Uterus (tissue), 4 donors: ENCODE measurements around the gene CYP26C1. TPM values are rescaled to one million over a fixed set of nuclear protein-coding genes. Genes with fewer than 3 reads are reported as not detected.

ENCODE experiments used
- DNase-seq, 2 donors: peaks; one replicate each; pipeline ENCODE4 v3.0.0-alpha.2; 2019 to 2020
- H3K27ac ChIP-seq, 2 donors: fragments of 200-600 bp; sonication (generic); 1 replicate in 1 of 2; 2 replicates in 1 of 2; pipeline ENCODE4 v1.5.1; 2016 to 2018
- H3K27me3 ChIP-seq, 2 donors: fragments of 200-600 bp; sonication (generic); one replicate each; pipeline ENCODE4 v1.5.1; 2018 to 2019; ENCODE audit warnings: control low read depth in 1 of 2
- H3K36me3 ChIP-seq, 2 donors: fragments of 200-600 bp; sonication (generic); one replicate each; pipeline ENCODE4 v1.5.1; 2019; ENCODE audit warnings: control low read depth in 1 of 2
- H3K4me1 ChIP-seq, 2 donors: fragments of 200-600 bp; sonication (generic); one replicate each; pipeline ENCODE4 v1.5.1; 2018 to 2019; ENCODE audit warnings: control low read depth in 1 of 2
- H3K4me3 ChIP-seq, 2 donors: fragments of 200-600 bp; sonication (generic); 1 replicate in 1 of 2; 2 replicates in 1 of 2; pipeline ENCODE4 v1.5.1; 2018 to 2019; ENCODE audit warnings: mild to moderate bottlenecking in 1 of 2
- H3K9me3 ChIP-seq, 2 donors: fragments of 200-600 bp; sonication (generic); one replicate each; pipeline ENCODE4 v1.5.1; 2019; ENCODE audit warnings: control low read depth in 1 of 2
- CTCF ChIP-seq, 4 experiments: fragments of 200-600 bp in 2 of 4; fragments of 450-650 bp in 2 of 4; sonication (generic) in 2 of 4; IDR thresholded peaks; one replicate each; pipeline ENCODE4 v1.5.1; 2016 to 2019; ENCODE audit warnings: antibody characterized with exemption in 4 of 4, mild to moderate bottlenecking in 2 of 4, moderate library complexity in 1 of 4
- POLR2A ChIP-seq, 2 donors: fragments of 450-650 bp; IDR thresholded peaks; one replicate each; pipeline ENCODE4 v1.6.1; 2016; ENCODE audit warnings: antibody characterized with exemption in 2 of 2, mild to moderate bottlenecking in 1 of 2, moderate library complexity in 1 of 2
- intact Hi-C: fragments of 100-400 bp; cut with DNase I; formaldehyde crosslinking; loops from one replicate; pipeline ENCODE4 v1.15.1; 2023; ENCODE audit warnings: low total_unique reads
- total RNA-seq, 4 donors: library from RNA; depleted of rRNA in 3 of 4; stranded (reverse); fragments of >200 nt in 3 of 4; gene quantifications; one replicate each; pipeline versions ENCODE4 v1.1.0 to v1.2.4, GENCODE V29; 2014 to 2023
- donor health status: DM: yes; HTN: yes; CAD: no.

CYP26C1 gene
- total RNA-seq, 4 donors from 2014 or later, result 0.15 to 0.41 TPM; not detected in 2

GRCh38 chr10:93113042-93113441 lies 52.4 kb downstream of the CYP26C1 start:
- Histone ChIP-seq H3K27me3 (no peaks in the 10 kb centered on the region), H3K4me3 (no peak overlapping the region), H3K4me1 (no peaks in the 10 kb centered on the region), H3K9me3 (no peaks in the 10 kb centered on the region), H3K36me3 (no peaks in the 10 kb centered on the region), H3K27ac (no peak overlapping the region)
- TF ChIP-seq POLR2A (IDR thresholded peaks at IDR 0.05) (no peak), CTCF (IDR thresholded peaks at IDR 0.05) (no peak)
- DNase-seq, result no peak
- intact Hi-C loops, result no loop called here

- no peaks in the 10 kb centered on the region for H3K4me1 ChIP-seq
- TF ChIP-seq CTCF (IDR thresholded peaks at IDR 0.05) (peak in 1 of 4 experiments; percentile 8), POLR2A (IDR thresholded peaks at IDR 0.05) (no peak)
- peak; percentile 15 to 20 for DNase-seq
- no peaks in the 10 kb centered on the region for H3K27me3 ChIP-seq
- intact Hi-C loops, result no loop called here
- H3K9me3 ChIP-seq, result no peaks in the 10 kb centered on the region
- no peaks in the 10 kb centered on the region for H3K36me3 ChIP-seq
- no peak overlapping the region for H3K27ac ChIP-seq
- H3K4me3 ChIP-seq, result no peak overlapping the region
Measured at GRCh38 chr10:93115661-93116383, 55.2 kb downstream of the CYP26C1 start.

Other genes with a start within 250 kb of the CYP26C1 start
- gene EXOC6, start 212.3 kb upstream of the CYP26C1 start, total RNA-seq, result 10 to 100 TPM in 3 of 4 donors, 1 to 10 TPM in 1; 4.9 to 35.4 (median 20.2) TPM
- under 1 TPM in 1 of 4 donors, not detected in 3; 0.76 TPM for gene CYP26A1, start 13.1 kb downstream of the CYP26C1 start, total RNA-seq